Caco-2 (cell line): Measurements from ENCODE around the gene MYLK4. TPM values are rescaled to one million over a fixed set of nuclear protein-coding genes. Genes with fewer than 3 reads are reported as not detected.

Experiments used
- BruUV-seq: library from RNA; stranded (reverse); fragments of 400-500 nt; replicated peaks from 2 replicates; lab custom pipeline; 2021; lab: Mats Ljungman, UMichigan
- CTCF ChIA-PET: fragments of 300-600 bp; sonication (Branson Sonifier 250); formaldehyde crosslinking; loops from one replicate; lab custom pipeline; 2022; ENCODE audit warnings: antibody characterized with exemption; lab: Charles Lee
- POLR2A ChIA-PET: fragments of 300-600 bp; sonication (Branson Sonifier 250); formaldehyde crosslinking; loops from one replicate; lab custom pipeline; 2022; ENCODE audit warnings: antibody characterized with exemption; lab: Charles Lee
- DNase-seq, 2 experiments: peaks; one replicate each; pipeline versions ENCODE4 v3.0.0 to v3.0.0-alpha.2; 2020 to 2022
- H3K27me3 ChIP-seq: replicated peaks from 2 replicates; pipeline ENCODE4 v1.6.0; 2011; ENCODE audit warnings: low read length; ENCODE audit not compliant: control insufficient read depth, insufficient read depth
- H3K36me3 ChIP-seq: 2 replicates; pipeline ENCODE4 v1.5.1; 2011; ENCODE audit warnings: low read length; ENCODE audit not compliant: control insufficient read depth, insufficient read depth
- H3K4me1 ChIP-seq: fragments of 250-450 bp; sonication (Bioruptor Pico); 2 replicates; pipeline ENCODE4 v1.5.1; 2020; ENCODE audit warnings: mild to moderate bottlenecking
- H3K4me3 ChIP-seq: 2 replicates; pipeline ENCODE4 v1.5.1; 2011; ENCODE audit warnings: low read depth, mild to moderate bottlenecking, control low read depth, low read length
- H3K9me3 ChIP-seq: fragments of 250-450 bp; sonication (Bioruptor Pico); 2 replicates; pipeline ENCODE4 v1.5.1; 2020; ENCODE audit warnings: mild to moderate bottlenecking, moderate library complexity
- H3K27ac Mint-ChIP-seq: one replicate; pipeline ENCODE4 v1.8.0; 2022; ENCODE audit warnings: mixed read lengths; ENCODE audit not compliant: unreplicated experiment
- H3K27me3 Mint-ChIP-seq: one replicate; pipeline ENCODE4 v1.8.0; 2022; ENCODE audit warnings: mixed read lengths; ENCODE audit not compliant: insufficient read depth, unreplicated experiment
- H3K36me3 Mint-ChIP-seq: one replicate; pipeline ENCODE4 v1.8.0; 2022; ENCODE audit warnings: mild to moderate bottlenecking, mixed read lengths; ENCODE audit not compliant: insufficient read depth, unreplicated experiment
- H3K4me1 Mint-ChIP-seq: one replicate; pipeline ENCODE4 v1.8.0; 2022; ENCODE audit warnings: low read depth, mixed read lengths; ENCODE audit not compliant: unreplicated experiment
- H3K4me3 Mint-ChIP-seq: one replicate; pipeline ENCODE4 v1.8.0; 2022; ENCODE audit warnings: mild to moderate bottlenecking, moderate library complexity, mixed read lengths; ENCODE audit not compliant: unreplicated experiment
- H3K9me3 Mint-ChIP-seq: one replicate; pipeline ENCODE4 v1.8.0; 2022; ENCODE audit warnings: mixed read lengths; ENCODE audit not compliant: unreplicated experiment
- intact Hi-C: fragments of 100-400 bp; cut with micrococcal nuclease; formaldehyde crosslinking; loops from one replicate; pipeline ENCODE4 v1.10.0; 2022; ENCODE audit not compliant: unreplicated experiment
- total RNA-seq: library from RNA; stranded (reverse); gene quantifications from 2 replicates; pipeline ENCODE4 v1.2.3, GENCODE V29; 2022
- TF ChIP-seq, protein P1 (sequence below), 2 experiments: fragments of 200-600 bp in 1 of 2; IDR thresholded peaks; 1 replicate in 1 of 2; 2 replicates in 1 of 2; pipeline versions ENCODE4 v1.5.1 to v1.8.0; 2011 to 2022; ENCODE audit warnings: antibody characterized with exemption in 1 of 2, control low read depth in 1 of 2, inconsistent platforms in 1 of 2, low read depth in 1 of 2, low read length in 1 of 2, mild to moderate bottlenecking in 1 of 2, moderate library complexity in 1 of 2; ENCODE audit not compliant: insufficient read depth in 1 of 2, severe bottlenecking in 1 of 2, unreplicated experiment in 1 of 2

The MYLK4 gene
- total RNA-seq, 1 experiment from 2014 or later: 0.75 TPM

DNA sequence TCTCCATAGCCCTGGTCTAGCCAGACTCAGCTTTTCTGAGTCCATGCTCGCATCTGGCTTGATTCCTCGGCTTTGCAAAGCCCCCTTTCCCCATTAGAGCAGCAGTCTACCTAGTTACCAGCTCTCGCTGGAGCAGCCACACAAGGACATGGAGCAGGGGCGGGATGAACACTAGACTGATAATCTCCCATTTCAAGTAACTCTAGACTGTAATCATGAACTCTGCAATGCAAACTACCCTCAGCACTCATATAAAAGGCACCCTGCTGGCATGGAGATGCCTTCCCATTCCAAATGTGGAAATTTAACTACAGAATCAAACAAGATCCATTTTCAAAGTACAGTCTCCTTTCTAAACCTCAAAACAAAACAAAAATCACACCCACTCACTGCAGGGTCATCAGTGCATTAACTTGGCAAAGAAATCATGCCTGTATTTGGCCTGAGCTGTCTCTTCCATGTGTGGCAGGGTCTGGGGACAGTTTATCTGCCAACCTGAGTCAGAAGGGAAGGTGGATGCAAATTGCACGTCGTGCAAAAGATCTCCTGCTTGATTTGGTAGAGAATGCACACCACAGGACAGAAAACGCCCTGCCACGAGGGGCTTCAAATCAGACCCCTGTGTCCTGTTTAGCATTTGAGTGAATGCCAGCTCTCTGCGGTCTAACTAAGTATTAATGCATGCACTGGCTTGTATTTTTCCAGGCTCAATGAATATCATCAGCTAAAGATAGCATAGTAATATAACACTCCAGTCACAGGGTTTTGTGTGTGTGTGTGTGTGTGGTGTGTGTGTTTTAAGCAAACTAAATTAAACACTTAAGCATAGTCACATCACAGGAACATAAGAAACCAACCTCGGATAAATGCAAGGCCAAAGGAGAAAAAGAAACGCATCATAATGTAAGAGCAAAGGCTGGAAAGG lies 85.3 kb downstream of the MYLK4 start:
- H3K4me3 ChIP-seq: no peak overlapping the region
- Mint-ChIP-seq H3K4me1 (no peaks in the 10 kb centered on the region), H3K27ac (no peak overlapping the region), H3K9me3 (no peaks in the 10 kb centered on the region), H3K4me3 (no peak overlapping the region), H3K36me3 (no peaks in the 10 kb centered on the region), H3K27me3 (no peaks in the 10 kb centered on the region)
- H3K36me3 ChIP-seq: no peaks in the 10 kb centered on the region
- POLR2A ChIA-PET: no interaction called here
- no peaks in the 10 kb centered on the region for H3K9me3 ChIP-seq
- intact Hi-C loops: no loop called here
- no peak for DNase-seq
- CTCF ChIA-PET: interaction anchor here (0.7 kb wide), 1 partner anchor 11 kb away, joined by 3 read pairs; no protein-coding TSS in a partner anchor
- no peaks in the 10 kb centered on the region for H3K27me3 ChIP-seq
- peaks cover 5% of the 10 kb centered on the region; the same call in 1 of the 2 replicates for H3K4me1 ChIP-seq
- BruUV-seq: no TSS peak
- TF ChIP-seq, protein P1, sequence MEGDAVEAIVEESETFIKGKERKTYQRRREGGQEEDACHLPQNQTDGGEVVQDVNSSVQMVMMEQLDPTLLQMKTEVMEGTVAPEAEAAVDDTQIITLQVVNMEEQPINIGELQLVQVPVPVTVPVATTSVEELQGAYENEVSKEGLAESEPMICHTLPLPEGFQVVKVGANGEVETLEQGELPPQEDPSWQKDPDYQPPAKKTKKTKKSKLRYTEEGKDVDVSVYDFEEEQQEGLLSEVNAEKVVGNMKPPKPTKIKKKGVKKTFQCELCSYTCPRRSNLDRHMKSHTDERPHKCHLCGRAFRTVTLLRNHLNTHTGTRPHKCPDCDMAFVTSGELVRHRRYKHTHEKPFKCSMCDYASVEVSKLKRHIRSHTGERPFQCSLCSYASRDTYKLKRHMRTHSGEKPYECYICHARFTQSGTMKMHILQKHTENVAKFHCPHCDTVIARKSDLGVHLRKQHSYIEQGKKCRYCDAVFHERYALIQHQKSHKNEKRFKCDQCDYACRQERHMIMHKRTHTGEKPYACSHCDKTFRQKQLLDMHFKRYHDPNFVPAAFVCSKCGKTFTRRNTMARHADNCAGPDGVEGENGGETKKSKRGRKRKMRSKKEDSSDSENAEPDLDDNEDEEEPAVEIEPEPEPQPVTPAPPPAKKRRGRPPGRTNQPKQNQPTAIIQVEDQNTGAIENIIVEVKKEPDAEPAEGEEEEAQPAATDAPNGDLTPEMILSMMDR (IDR thresholded peaks at IDR 0.05; ENCODE audit: insufficient read depth in 1 of 2, low read depth in 1 of 2, low read length in 1 of 2, severe bottlenecking in 1 of 2, unreplicated experiment in 1 of 2): no peak

DNA sequence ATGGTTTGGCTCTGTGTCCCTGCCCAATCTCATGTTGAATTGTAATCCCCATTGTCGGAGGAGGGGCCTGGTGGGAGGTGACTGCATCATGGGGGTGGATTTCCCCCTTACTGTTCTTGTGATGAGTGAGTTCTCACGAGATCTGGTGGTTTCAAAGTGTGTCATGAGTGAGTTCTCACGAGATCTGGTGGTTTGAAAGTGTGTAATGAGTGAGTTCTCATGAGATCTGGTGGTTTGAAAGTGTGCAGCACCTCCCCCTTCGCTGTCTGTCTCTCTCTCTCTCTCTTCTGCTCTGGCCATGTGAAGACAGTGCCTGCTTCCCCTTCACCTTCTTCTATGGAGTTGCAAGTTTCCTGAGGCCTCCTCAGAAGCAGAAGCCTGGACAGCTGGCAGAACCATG lies 87.6 kb downstream of the MYLK4 start:
- no peaks in the 10 kb centered on the region for H3K36me3 ChIP-seq
- TF ChIP-seq, protein P1 (IDR thresholded peaks at IDR 0.05; ENCODE audit: insufficient read depth in 1 of 2, low read depth in 1 of 2, low read length in 1 of 2, severe bottlenecking in 1 of 2, unreplicated experiment in 1 of 2): no peak
- BruUV-seq: no TSS peak

DNA sequence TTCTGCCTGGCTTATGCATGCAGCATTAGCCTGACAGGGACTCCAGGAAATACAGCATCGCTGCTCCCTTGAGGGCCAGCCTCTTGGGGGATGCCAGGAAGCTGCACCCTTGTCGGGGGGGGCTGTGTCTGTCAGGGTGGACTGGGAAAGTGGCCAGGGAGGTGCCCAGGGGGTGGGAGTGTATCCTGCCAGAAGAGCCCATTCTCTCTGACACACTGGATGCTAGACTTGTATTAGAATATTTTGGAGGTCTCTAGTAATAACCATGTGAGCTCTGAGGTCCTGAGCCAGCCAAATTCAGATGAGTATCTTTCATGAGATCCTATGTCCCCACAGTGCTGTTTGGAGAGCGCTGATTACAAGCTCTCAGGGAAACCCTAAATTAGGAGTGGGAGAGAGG lies 89.1 kb downstream of the MYLK4 start:
- CTCF ChIA-PET: no interaction called here
- no peak for DNase-seq
- TF ChIP-seq, protein P1 (IDR thresholded peaks at IDR 0.05; ENCODE audit: insufficient read depth in 1 of 2, low read depth in 1 of 2, low read length in 1 of 2, severe bottlenecking in 1 of 2, unreplicated experiment in 1 of 2): no peak
- Histone ChIP-seq H3K4me3 (no peak overlapping the region), H3K4me1 (peaks cover 1% of the 10 kb centered on the region; the same call in 1 of the 2 replicates), H3K36me3 (no peaks in the 10 kb centered on the region), H3K27me3 (no peaks in the 10 kb centered on the region), H3K9me3 (no peaks in the 10 kb centered on the region)
- BruUV-seq: no TSS peak
- no peaks in the 10 kb centered on the region for H3K9me3 Mint-ChIP-seq
- H3K4me1 Mint-ChIP-seq: peaks cover 7% of the 10 kb centered on the region
- H3K36me3 Mint-ChIP-seq: no peaks in the 10 kb centered on the region
- H3K27me3 Mint-ChIP-seq: no peaks in the 10 kb centered on the region
- intact Hi-C loops: no loop called here
- POLR2A ChIA-PET: no interaction called here
- H3K4me3 Mint-ChIP-seq: no peak overlapping the region
- H3K27ac Mint-ChIP-seq: no peak overlapping the region

More for the DNA sequence above, 87.6 kb downstream of the MYLK4 start:
- CTCF ChIA-PET: no interaction called here
- no peak overlapping the region for H3K4me3 ChIP-seq
- H3K9me3 ChIP-seq: no peaks in the 10 kb centered on the region
- Mint-ChIP-seq H3K4me3 (no peak overlapping the region), H3K4me1 (peaks cover 7% of the 10 kb centered on the region), H3K27ac (no peak overlapping the region), H3K27me3 (no peaks in the 10 kb centered on the region), H3K36me3 (no peaks in the 10 kb centered on the region), H3K9me3 (no peaks in the 10 kb centered on the region)
- H3K4me1 ChIP-seq: peaks cover 5% of the 10 kb centered on the region; the same call in 1 of the 2 replicates
- DNase-seq: no peak
- H3K27me3 ChIP-seq: no peaks in the 10 kb centered on the region
- intact Hi-C loops: no loop called here
- POLR2A ChIA-PET: no interaction called here
